NCI-H128 (cell line): Measurements from ENCODE around the gene EPDR1.
"Not testable (repeated sequence)": the region's sequence is repeated elsewhere in the genome, so short reads cannot be mapped to it uniquely, and the experiment has no call there.

Source experiments
- DNase-seq: peaks from one replicate; lab custom pipeline; 2025; ENCODE audit not compliant: unreplicated experiment; lab: John Stamatoyannopoulos, UW

Gene EPDR1

DNA sequence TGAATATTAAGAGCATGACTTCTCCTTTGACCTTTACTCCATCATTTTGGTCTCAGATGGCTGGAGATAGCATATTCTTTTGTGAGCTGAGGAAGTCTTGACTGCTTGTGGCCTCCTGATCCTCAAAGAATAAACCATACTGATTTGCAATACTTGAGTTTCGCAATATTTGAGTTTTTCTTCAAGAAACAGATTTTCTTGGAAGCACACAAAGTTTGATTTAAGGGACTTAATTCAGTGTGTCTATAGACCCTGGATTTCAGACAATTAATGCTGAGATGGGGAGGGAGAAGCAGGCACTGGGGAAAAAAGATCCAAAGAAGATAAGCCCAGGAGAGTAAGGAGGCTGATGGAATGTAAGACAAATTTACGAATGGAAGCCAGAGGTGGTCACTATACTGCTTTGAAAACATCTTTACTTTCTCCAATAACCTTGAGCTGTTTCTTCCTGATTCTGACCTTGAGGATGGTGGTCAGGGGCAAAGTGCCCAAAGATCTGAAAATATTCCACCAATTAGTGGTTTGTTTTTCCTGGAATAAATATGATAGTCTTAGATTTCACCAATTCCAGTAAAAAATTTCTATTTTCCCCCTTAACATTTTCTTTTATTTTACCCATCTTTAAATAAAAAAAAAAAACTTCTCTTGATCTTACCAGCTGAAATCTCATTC lies 7.5 kb downstream of the EPDR1 start:
- no peak for DNase-seq

DNA sequence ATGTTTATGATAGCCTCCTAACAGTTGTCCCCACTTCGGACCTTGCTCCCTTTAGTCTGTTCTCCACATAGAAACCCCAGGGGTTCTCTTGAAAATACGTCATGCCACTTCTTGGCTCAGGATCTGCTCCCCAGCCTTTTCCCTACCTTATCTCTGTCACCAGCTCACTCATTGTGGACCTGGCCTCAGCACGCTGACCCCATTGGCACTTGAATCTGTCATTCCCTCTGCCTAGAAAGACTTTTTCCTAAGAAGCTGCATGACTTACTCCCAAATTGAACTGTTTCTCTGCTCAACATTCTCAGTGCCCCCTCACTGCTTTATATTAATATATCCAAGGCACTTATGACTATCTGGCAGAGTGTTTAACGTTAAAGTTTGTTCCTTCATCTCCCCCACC lies 8.4 kb downstream of the EPDR1 start:
- no peak for DNase-seq

DNA sequence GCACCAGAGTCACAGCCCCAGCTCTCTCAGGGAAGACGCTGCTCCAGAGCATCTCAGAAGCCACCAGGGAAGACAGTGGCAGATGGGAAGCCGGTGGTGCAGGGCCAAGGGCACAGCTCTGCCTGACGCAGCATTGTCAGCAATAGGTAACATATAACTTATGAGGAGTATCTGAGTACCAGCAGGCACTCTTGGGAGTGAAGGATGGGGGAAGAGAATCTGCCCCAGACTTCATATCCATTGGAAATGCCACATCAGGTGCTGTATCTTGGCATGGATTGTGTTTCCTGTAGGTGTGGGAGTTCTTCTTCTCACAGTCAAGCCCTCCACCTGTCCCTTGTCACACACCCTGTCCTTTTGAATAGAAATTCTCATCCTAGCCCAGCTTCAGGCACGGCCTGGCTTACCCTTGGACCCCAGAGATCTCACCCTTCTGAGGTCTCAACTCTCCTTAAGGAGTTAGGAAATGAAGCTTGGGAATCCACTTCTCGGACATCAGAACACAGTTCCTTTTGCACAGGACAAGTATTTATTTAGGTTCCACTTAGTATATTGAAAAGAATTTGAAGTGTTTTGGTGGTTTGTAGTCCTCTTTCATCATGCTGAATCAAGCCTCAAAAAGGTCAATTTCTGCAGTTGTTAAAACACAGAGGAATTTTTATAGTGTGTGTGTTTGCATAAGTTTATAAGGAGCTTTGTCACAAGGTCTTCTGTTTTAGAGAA lies 9.9 kb downstream of the EPDR1 start:
- DNase-seq: no peak

DNA sequence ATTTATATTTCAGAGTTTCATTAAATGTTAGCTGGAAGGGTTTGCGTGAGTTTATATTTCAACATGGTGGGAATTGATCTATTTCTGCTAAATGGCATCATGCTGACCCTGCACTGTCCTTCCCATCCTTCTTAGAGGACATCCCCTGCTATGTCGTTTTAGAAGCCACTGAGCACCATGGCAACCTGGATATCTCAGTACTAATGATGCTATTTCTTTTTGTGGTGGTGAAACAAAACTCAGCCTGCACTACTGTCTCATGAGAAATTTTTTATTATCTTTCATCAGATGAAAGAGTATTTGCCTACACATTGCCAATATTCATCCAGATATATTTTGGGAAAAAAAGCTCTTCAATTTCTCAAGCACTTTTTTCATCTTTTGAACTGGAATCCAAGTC lies 12.1 kb downstream of the EPDR1 start:
- no peak for DNase-seq

DNA sequence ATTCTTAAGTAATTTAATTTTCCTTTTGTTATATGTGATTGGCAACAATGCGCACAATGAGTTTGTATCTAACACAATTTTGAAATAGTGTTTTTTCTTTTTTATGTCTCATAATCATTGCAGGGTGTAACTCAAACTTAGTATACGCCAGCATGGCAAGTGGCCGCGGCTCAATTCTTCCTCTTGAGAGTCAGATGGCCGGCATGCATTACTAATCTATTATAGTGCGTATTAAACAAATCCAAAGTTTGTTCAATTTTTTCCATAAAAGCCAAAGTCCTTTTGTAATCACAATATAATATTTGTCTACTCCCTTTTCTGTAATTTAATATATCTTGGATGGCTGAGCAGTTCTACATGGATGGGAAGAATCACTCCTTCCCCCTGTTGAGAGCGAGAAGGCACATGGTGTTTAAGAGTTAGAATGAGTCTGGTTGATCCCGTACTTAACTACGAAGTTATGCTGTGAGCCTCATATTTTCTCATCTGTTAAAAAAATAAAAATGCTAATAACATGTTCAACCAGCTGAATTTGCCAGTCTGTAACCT lies 12.7 kb downstream of the EPDR1 start:
- no peak for DNase-seq

DNA sequence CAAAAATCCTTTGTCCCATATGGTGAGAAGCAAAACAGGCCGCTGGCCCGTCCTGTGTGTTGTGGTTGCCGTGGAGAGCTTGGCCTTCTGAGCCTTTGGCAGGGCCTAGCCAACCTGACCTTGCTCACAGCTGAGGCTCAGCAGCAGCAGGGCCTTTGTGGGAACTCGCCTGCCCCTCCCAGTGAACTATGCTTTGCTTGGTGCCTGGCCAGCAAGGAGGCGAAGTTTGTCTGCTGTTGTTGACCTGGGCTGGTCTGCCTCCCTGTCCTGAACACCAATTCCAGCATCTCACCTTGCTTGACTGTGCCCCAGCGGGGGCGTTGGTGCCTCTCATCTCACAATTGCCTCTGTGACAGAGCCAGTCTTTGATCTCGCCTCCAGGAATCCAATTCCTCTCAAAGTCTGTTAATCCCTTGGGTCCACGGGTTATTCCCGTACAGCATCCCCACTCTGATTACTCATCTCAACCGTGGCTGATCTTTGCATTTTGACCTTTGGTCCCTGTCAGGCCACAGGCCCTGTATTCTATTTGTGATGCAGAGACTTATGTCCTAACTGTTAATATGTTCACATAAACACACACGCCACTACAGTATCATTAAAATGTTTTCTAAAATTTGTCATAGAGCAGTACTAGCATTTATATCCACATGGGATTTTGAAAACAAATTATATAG lies 22.6 kb downstream of the EPDR1 start:
- no peak for DNase-seq

DNA sequence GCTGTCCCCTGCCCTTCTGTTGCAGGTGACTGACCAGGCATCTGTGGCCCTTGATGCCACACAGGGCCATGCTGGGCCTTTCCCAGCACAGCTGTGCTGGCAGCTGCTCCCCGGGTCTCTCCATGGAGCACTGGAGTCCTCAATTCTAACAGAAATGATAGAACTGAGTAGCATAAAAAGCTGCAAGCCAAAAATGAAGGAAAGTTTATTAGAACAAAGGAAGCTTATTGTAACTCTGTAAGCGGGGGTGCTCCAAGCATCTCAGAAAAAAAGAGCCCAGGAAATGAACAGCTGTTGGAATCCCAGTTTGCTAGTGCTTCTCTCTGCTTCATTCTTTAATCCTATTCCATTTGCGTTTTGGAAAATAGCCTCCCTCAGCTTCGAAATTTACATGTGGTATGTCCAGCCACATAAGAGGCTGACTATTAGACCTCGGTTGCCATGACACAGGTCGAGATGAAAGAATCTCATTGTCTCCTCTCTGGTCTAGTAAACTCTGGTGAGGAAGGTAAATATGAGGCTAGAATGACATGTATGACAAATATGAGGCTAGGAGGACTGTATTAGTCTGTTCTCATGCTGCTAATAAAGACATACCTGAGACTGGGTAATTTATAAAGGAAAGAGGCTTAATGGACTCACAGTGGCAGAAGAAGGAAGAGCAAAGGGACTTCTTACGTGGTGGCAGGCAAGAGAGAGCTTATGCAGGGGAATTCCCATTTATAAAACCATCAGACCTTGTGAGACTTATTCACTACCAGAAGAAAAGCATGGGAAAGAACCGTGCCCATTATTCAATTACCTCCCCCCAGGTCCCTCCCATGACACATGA lies 23.7 kb downstream of the EPDR1 start:
- DNase-seq: no peak

DNA sequence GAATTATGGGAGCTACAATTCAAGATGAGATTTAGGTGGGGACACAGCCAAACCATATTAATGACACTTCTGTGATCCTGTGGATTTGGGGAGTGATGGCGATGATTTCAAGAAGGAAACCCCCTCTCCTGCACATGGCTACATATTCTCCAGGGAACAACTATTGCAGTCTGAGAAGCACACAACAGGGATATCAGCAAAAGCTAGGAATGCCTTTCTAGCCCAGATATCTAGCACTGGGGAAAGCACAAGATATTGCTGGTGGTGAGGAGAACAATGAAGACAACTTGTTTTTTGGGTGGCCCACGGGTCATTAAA lies 24.3 kb downstream of the EPDR1 start:
- no peak for DNase-seq

DNA sequence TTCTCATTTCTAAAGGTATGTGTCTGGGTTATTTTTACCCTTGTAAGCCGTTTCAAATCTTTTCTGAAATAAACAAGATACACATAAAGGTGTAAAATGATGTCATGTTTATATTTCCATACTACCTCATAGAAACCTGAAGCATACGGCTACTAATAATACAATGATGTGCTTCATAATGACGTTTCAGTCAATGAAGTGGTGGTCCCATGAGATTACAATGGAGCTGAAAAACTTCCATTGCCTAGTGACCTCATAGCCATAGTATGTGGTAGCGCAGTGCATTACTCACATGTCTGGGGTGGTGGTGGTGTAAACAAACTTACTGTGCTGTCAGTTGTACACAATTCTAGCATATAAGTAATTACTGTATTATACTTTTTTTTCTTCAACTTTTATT lies 24.9 kb downstream of the EPDR1 start:
- no peak for DNase-seq

DNA sequence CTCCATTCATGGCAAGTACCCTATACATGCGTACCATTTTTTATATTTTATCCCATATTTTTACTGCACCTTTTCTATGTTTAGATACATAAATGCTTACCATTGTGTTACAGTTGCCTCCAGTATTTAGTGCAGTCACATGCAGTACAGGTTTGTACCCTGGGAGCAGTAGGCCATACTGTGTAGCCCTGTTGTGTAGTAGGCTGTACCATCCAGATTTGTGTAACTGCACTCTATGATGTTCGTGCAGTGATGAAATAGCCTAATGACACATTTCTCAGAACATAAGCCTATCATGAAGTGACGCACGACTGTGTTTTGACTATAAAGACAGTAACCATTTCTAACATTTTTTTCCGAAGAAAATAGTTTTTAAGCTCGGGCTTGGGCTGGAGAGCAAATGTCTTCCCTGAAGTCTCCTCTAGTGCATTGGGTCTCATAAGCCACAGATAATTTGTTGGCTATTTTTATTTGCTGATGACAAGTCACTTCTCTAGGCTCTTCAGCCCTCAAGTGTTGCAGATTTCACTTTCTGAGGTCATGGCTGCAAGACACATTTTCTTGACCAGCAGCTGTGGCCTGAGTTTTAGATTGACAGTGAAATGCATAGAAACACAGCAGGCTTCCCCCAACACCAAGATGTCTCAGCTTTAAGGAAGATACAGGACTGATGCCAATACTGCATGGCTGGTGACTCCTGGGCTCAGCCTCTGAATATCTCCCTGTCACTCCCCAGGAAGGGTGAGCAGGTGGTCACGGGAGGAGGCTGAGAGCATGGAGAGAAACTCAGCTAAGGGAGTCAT lies 26.9 kb downstream of the EPDR1 start:
- no peak for DNase-seq

DNA sequence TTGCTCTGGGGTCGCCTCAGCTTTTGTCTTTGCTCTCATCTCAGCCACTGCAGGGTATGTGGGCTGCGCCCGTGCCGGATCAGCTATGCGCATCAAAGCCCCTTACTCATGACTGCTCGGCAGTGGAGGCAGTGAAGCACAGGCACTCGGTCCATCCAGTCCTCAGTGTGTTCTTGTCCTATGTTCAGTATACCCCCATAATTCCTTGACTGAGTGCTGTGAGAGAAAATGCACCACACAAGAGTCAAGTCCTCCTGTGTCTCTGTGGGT lies 27.4 kb downstream of the EPDR1 start:
- no peak for DNase-seq

DNA sequence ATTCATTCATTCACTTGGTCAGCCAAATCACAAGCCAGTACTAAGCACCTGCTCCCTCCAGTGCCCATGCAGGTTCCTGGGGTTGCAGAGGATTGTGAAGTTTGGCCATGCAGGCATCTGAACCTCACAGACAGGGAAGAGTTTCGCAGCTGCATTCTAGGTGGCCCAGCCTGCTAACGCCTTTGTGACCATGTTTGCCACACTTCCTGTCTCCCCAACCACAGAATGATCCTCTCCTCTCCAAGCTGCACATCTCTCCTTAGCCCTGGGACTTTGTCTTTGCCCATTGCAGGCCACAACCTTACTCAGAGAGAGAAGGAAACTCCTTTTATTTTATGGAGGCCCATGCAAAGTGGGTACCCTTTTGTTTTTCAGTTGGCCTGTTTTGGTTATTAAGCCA lies 31.8 kb downstream of the EPDR1 start:
- no peak for DNase-seq

DNA sequence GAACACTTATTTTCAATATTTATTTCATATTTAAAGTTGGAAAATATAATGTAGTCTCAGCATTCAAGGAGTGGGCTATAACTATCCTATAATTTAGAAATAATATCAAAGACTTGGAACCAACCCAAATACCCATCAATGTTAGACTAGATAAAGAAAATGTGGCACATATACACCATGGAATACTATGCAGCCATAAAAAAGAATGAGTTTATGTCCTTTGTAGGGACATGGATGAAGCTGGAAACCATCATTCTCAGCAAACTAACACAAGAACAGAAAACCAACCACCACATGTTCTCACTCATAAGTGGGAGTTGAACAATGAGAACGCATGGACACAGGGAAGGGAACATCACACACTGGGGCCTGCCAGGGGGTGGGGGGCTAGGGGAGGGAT lies 33.8 kb downstream of the EPDR1 start:
- not testable (repeated sequence) for DNase-seq

DNA sequence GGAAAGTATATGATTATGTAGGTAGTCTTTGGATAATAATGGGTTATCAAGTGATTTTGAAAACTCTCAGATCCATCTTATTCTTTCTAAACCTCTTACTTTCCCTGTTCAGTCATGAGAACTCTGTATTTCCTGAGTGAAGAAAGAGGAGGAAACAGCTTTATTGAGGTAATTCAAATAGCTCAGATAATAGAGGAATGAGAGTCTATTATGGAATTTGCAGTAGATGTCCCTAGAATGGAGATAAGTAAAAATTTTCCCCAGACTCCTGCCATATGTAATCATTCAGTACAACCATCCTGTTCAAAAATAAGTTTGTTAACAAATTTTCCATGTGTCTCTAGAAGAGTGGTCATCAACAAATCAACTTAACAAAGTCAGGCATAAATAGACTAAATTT lies 36.4 kb downstream of the EPDR1 start:
- no peak for DNase-seq

DNA sequence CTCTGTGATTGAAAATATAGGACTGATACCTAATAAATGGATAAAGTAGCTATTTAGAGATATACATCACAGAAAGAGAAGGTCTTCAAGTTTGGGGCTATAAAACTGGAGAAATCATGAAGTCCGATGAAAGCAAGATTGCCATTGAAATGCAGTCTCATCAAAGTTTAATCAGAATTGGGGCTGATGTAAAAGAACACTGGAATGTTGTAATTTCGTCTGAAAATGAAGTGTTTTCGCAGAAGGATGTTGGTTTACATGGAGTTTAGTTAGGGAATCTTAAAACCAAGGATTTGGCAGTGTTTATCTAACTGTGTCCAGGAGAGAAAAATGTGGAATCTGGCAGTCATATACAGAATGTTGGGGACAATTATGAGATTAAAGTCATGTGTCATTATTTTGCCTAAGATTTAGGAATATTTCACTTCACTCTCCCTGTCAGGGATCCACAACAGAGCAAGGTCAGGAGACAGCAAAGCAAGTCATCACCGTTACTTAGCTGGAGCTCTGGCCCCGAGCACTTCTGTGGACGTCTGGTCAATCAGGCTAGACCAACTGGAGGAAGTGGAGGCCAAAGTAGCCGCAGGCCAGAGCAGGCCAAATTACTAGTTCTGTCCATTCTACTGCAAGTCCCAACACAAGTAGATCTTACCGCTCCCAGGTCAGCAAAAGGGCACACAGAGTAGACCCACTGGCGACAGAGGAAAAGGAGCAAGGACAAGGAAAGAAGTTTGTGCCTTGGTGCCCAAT lies 37.0 kb downstream of the EPDR1 start:
- no peak for DNase-seq

DNA sequence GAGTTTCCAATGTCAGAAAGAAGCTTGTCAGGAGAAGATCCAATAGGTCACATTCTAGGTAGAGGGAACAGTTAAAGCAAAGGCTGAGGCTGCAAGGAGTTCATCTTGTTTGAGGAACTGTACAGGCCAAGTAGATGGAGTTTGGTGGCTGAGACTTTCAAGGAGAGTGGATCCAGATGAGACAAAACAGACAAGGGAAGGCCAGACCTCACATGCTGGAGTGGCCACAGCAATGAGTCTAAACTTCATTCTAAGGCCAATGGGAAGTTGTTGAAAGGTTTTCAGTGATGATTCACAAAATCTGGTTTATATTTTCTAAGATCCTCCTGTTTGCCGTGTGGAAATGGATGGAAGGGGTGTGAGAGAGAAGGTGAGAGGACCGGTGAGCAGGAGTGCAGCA lies 40.0 kb downstream of the EPDR1 start:
- DNase-seq: no peak

DNA sequence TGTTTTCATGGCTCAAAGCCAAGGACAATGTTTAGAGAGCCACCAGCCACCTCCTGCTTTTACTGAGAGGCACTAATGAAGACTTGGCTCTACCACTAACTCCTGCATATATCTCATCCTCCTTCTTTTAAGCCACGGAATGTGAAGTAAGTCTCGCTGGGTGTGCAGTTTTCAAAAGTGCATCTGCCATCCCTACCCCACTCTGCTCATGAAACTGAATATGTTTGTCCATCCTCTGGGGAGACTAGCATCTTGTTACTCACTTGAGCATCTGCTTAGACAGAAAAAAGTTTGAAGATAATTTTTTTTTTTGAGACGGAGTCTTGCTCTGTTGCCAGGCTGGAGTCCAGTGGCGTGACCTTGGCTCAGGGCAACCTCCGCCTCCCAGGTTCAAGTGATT lies 40.8 kb downstream of the EPDR1 start:
- DNase-seq: no peak

DNA sequence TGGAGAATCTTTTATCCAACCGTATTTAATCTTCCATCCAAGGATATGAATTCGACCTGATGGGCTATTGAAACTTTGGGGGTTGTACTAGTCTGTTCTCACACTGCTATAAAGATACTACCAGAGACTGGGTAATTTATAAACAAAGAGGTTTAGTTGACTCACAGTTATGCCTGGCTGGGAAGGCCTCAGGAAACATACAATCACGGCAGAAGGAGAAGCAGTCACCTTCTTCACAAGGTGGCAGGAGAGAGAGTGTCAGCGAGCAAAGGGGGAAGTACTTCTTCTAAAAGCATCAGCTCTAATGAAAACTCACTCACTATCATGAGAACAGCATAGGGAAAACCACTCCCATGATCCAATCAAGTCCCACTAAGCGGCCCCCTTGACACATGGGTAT lies 43.8 kb downstream of the EPDR1 start:
- no peak for DNase-seq

DNA sequence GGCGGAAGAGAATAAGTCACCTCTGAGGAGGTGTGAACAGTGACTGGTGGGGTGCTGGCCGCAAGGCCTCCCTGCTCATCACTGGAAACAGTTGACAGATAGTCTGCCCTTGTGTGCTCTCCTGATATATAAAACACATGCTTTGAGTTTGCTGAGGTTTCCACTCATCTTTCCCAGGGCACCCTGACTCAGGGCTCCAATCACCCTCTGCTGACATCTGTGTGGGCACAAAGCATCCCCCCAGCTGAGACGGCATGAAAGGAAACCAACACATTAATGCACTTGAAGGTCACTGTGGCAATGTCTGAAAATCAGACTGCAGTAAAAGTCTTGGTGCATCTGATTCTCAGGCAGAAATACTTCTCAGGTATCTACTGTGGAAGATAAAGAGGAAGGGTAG lies 49.8 kb downstream of the EPDR1 start:
- DNase-seq: no peak

DNA sequence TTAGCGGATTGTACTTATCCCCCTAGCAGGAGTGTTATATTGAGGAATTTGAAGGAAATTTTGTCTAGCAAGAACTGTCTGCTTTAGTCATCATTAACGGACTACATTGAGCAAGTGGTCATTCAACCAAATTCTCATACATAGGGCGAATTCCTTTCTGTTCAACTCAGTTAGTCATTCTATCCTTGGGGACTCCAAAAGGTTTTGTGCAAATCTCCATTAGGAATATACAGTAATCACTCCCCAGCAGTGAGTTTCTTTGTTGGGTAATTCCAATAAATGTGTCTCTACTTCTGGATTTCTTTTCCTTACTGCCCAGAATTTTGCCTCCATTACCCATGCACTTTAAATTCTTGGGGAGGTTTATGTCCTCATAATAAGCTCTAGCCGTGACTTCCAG lies 51.1 kb downstream of the EPDR1 start:
- no peak for DNase-seq
